Esophagus (tissue), 2 donors: ENCODE data around the gene TENM4. TPM values are rescaled to one million over a fixed set of nuclear protein-coding genes. Genes with fewer than 3 reads are reported as not detected.

Experiments
- H3K27ac ChIP-seq, 2 donors: one replicate each; pipeline ENCODE4 v1.5.1; 2013; ENCODE audit warnings: low read depth in 2 of 2, mild to moderate bottlenecking in 2 of 2, inconsistent platforms in 1 of 2, low read length in 1 of 2, moderate library complexity in 1 of 2
- H3K27me3 ChIP-seq, 2 donors: one replicate each; pipeline ENCODE4 v1.6.1; 2013; ENCODE audit warnings: low read length in 2 of 2, control low read depth in 1 of 2, mild to moderate bottlenecking in 1 of 2; ENCODE audit not compliant: insufficient read depth in 2 of 2, control insufficient read depth in 1 of 2
- H3K36me3 ChIP-seq, 2 donors: one replicate each; pipeline ENCODE4 v1.6.1; 2013; ENCODE audit warnings: low read length in 1 of 2; ENCODE audit not compliant: control insufficient read depth in 2 of 2, insufficient read depth in 2 of 2
- H3K4me1 ChIP-seq, 2 donors: one replicate each; pipeline ENCODE4 v1.6.1; 2013; ENCODE audit warnings: low read length in 1 of 2; ENCODE audit not compliant: control insufficient read depth in 2 of 2, insufficient read depth in 2 of 2
- H3K4me3 ChIP-seq, 2 donors: one replicate each; pipeline ENCODE4 v1.5.1; 2013; ENCODE audit warnings: low read length in 2 of 2, mild to moderate bottlenecking in 2 of 2, low read depth in 1 of 2, moderate library complexity in 1 of 2
- H3K9me3 ChIP-seq, 2 donors: one replicate each; pipeline ENCODE4 v1.6.1; 2013; ENCODE audit warnings: mild to moderate bottlenecking in 2 of 2, low read depth in 1 of 2, low read length in 1 of 2, moderate library complexity in 1 of 2; ENCODE audit not compliant: control insufficient read depth in 2 of 2, insufficient read depth in 1 of 2
- WGBS, 2 donors: extraction: QIAGEN DNeasy Blood & Tissue Kit; methylation state at CpG; one replicate each; pipeline ENCODE4 v1.1.7; 2013; 5-methylcytosine and 5-hydroxymethylcytosine counted together
- polyA plus RNA-seq, 2 donors: library from polyadenylated mRNA; stranded (reverse); fragments of 200-250 nt; gene quantifications; one replicate each; pipeline ENCODE4 v1.2.3, GENCODE V29; 2013
- donor health status: healthy with polysubstance abuse.
- donor health status: Bipolar disorder and iron deficiency.

Gene TENM4
- polyA plus RNA-seq, result 1 to 10 TPM; 1.3 to 4.1 TPM

- peak within 1 kb of the TSS; percentile 46 to 60 for H3K4me3 ChIP-seq
- H3K9me3 ChIP-seq, result peaks cover 0 to 1% of the 10 kb centered on the region in 2 donors
- H3K27me3 ChIP-seq, result no peaks in the 10 kb centered on the region
- peak within 1 kb of the TSS; percentile 57 to 72 for H3K27ac ChIP-seq
- 1 to 2% methylated on average over 58 to 72 of the region's 74 CpGs for WGBS, 2 donors
- no peaks in the 10 kb centered on the region for H3K36me3 ChIP-seq
- H3K4me1 ChIP-seq, result peaks cover 5 to 6% of the 10 kb centered on the region in 2 donors
Measured at GRCh38 chr11:79440571-79441460, at the start of gene TENM4. TSS of gene TENM4 (minus strand) at chr11:79441030. CDS start at chr11:79069944, 371,086 bp downstream.

GRCh38 chr11:79488286-79488685 lies 47.5 kb upstream of the TENM4 start:
- Histone ChIP-seq H3K27me3 (no peaks in the 10 kb centered on the region), H3K9me3 (no peaks in the 10 kb centered on the region), H3K27ac (no peak overlapping the region), H3K4me1 (no peaks in the 10 kb centered on the region), H3K4me3 (no peak overlapping the region), H3K36me3 (no peaks in the 10 kb centered on the region)
- whole genome bisulfite sequencing, 2 donors, result 75 to 77% methylated on average over 4 of the region's 4 CpGs

GRCh38 chr11:79487412-79487811 lies 46.6 kb upstream of the TENM4 start:
- Histone ChIP-seq H3K27me3 (no peaks in the 10 kb centered on the region), H3K36me3 (no peaks in the 10 kb centered on the region), H3K9me3 (no peaks in the 10 kb centered on the region), H3K4me1 (no peaks in the 10 kb centered on the region), H3K27ac (no peak overlapping the region), H3K4me3 (no peak overlapping the region)
- 72 to 80% methylated on average over 2 of the region's 2 CpGs for WGBS, 2 donors

- H3K4me1 ChIP-seq, result no peaks in the 10 kb centered on the region
- H3K9me3 ChIP-seq, result no peaks in the 10 kb centered on the region
- no peaks in the 10 kb centered on the region for H3K27me3 ChIP-seq
- H3K27ac ChIP-seq, result no peak overlapping the region
- WGBS, 2 donors, result 57 to 71% methylated on average over 6 of the region's 6 CpGs
- H3K4me3 ChIP-seq, result no peak overlapping the region
- H3K36me3 ChIP-seq, result no peaks in the 10 kb centered on the region
Measured at GRCh38 chr11:79486242-79486984, 45.6 kb upstream of the TENM4 start.

GRCh38 chr11:79485694-79486093 lies 44.9 kb upstream of the TENM4 start:
- H3K4me3 ChIP-seq, result no peak overlapping the region
- H3K27me3 ChIP-seq, result no peaks in the 10 kb centered on the region
- H3K36me3 ChIP-seq, result no peaks in the 10 kb centered on the region
- 41 to 53% methylated on average over 4 of the region's 4 CpGs for WGBS, 2 donors
- H3K27ac ChIP-seq, result no peak overlapping the region
- no peaks in the 10 kb centered on the region for H3K9me3 ChIP-seq
- H3K4me1 ChIP-seq, result no peaks in the 10 kb centered on the region

GRCh38 chr11:79484872-79485271 lies 44.0 kb upstream of the TENM4 start:
- no peak overlapping the region for H3K4me3 ChIP-seq

GRCh38 chr11:79482800-79483199 lies 42.0 kb upstream of the TENM4 start:
- Histone ChIP-seq H3K4me1 (no peaks in the 10 kb centered on the region), H3K9me3 (no peaks in the 10 kb centered on the region), H3K27me3 (no peaks in the 10 kb centered on the region), H3K4me3 (no peak overlapping the region), H3K27ac (no peak overlapping the region), H3K36me3 (no peaks in the 10 kb centered on the region)
- WGBS, 2 donors, result 62 to 72% methylated on average over 3 of the region's 3 CpGs

More at GRCh38 chr11:79484872-79485271, 44.0 kb upstream of the TENM4 start:
- H3K9me3 ChIP-seq, result no peaks in the 10 kb centered on the region
- H3K4me1 ChIP-seq, result no peaks in the 10 kb centered on the region
- no peaks in the 10 kb centered on the region for H3K27me3 ChIP-seq
- no peaks in the 10 kb centered on the region for H3K36me3 ChIP-seq
- H3K27ac ChIP-seq, result no peak overlapping the region

- Histone ChIP-seq H3K27me3 (no peaks in the 10 kb centered on the region), H3K4me1 (no peaks in the 10 kb centered on the region), H3K9me3 (no peaks in the 10 kb centered on the region), H3K36me3 (no peaks in the 10 kb centered on the region), H3K27ac (no peak overlapping the region), H3K4me3 (no peak overlapping the region)
- WGBS, 2 donors, result 68 to 75% methylated on average over 3 of the region's 3 CpGs
Measured at GRCh38 chr11:79481795-79482194, 41.0 kb upstream of the TENM4 start.

- no peak overlapping the region for H3K4me3 ChIP-seq
- no peaks in the 10 kb centered on the region for H3K27me3 ChIP-seq
- H3K9me3 ChIP-seq, result no peaks in the 10 kb centered on the region
- no peaks in the 10 kb centered on the region for H3K36me3 ChIP-seq
- no peak overlapping the region for H3K27ac ChIP-seq
- H3K4me1 ChIP-seq, result no peaks in the 10 kb centered on the region
- 70% methylated on average over 4 of the region's 4 CpGs for WGBS, 2 donors
Measured at GRCh38 chr11:79480864-79481263, 40.0 kb upstream of the TENM4 start.
